H1 (cell line): ENCODE data around the gene NDUFS4. TPM values are rescaled to one million over a fixed set of nuclear protein-coding genes. Genes with fewer than 3 reads are reported as not detected.

Source experiments
- CBX8 ChIP-seq: fragments of 300-800, 300-1000 bp; sonication (generic); IDR thresholded peaks from 2 replicates; pipeline ENCODE4 v1.7.1; 2016; ENCODE audit warnings: low read depth, low read length, borderline replicate concordance
- polyA plus RNA-seq, 7 experiments: library from polyadenylated mRNA; depleted of rRNA in 3 of 7; stranded (reverse) in 5 of 7; unstranded in 2 of 7; fragments of >200 nt in 5 of 7; fragments of 200-250 nt in 2 of 7; gene quantifications; 1 replicate in 5 of 7; 2 replicates in 1 of 7; 4 replicates in 1 of 7; pipeline versions ENCODE4 v1.2.1 to v1.2.3, GENCODE V29; 2011 to 2013; ENCODE audit warnings: missing spikeins in 2 of 7, mixed read lengths in 2 of 7
- total RNA-seq: library from RNA; stranded (reverse); fragmentation: NEBNext Ultra II Directional; extraction: Animal tissue kit (Norgen Biotek cat#: 25700); gene quantifications from 2 replicates; pipeline ENCODE4 v1.2.1, GENCODE V29; 2021
- TF ChIP-seq, protein P1 (sequence below): fragments of 300-600 bp; sonication (generic); IDR thresholded peaks from 2 replicates; pipeline ENCODE4 v1.7.1; 2012; ENCODE audit warnings: low read length, moderate library complexity, mild to moderate bottlenecking, inconsistent platforms; ENCODE audit not compliant: insufficient replicate concordance

NDUFS4 gene
- total and polyA plus RNA-seq, 2 of the 8 experiments (the other 6 are each of a cell fraction or from before 2014, with no cell fraction given): 74.6 to 75.9 TPM

DNA sequence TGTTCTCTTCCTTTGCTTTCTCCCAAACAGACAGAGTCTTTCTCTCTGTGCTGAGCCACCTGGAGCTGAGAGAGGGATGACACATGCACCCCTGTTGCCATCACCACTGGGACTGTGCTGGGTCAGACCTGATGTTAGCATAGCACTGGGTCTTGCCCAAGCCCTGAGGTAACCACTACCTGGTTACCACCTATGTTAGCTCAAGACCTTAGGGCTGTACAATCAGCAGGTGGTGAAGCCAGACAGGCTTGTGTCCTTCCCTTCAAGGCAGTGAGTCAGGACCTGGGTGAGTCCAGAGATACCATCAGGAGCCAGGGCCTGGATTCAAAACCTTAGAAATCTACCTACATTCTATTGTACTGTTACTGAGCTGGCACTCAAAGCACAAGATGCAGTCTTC, 47.9 kb upstream of the NDUFS4 start (continued):
- TF ChIP-seq, protein P1, sequence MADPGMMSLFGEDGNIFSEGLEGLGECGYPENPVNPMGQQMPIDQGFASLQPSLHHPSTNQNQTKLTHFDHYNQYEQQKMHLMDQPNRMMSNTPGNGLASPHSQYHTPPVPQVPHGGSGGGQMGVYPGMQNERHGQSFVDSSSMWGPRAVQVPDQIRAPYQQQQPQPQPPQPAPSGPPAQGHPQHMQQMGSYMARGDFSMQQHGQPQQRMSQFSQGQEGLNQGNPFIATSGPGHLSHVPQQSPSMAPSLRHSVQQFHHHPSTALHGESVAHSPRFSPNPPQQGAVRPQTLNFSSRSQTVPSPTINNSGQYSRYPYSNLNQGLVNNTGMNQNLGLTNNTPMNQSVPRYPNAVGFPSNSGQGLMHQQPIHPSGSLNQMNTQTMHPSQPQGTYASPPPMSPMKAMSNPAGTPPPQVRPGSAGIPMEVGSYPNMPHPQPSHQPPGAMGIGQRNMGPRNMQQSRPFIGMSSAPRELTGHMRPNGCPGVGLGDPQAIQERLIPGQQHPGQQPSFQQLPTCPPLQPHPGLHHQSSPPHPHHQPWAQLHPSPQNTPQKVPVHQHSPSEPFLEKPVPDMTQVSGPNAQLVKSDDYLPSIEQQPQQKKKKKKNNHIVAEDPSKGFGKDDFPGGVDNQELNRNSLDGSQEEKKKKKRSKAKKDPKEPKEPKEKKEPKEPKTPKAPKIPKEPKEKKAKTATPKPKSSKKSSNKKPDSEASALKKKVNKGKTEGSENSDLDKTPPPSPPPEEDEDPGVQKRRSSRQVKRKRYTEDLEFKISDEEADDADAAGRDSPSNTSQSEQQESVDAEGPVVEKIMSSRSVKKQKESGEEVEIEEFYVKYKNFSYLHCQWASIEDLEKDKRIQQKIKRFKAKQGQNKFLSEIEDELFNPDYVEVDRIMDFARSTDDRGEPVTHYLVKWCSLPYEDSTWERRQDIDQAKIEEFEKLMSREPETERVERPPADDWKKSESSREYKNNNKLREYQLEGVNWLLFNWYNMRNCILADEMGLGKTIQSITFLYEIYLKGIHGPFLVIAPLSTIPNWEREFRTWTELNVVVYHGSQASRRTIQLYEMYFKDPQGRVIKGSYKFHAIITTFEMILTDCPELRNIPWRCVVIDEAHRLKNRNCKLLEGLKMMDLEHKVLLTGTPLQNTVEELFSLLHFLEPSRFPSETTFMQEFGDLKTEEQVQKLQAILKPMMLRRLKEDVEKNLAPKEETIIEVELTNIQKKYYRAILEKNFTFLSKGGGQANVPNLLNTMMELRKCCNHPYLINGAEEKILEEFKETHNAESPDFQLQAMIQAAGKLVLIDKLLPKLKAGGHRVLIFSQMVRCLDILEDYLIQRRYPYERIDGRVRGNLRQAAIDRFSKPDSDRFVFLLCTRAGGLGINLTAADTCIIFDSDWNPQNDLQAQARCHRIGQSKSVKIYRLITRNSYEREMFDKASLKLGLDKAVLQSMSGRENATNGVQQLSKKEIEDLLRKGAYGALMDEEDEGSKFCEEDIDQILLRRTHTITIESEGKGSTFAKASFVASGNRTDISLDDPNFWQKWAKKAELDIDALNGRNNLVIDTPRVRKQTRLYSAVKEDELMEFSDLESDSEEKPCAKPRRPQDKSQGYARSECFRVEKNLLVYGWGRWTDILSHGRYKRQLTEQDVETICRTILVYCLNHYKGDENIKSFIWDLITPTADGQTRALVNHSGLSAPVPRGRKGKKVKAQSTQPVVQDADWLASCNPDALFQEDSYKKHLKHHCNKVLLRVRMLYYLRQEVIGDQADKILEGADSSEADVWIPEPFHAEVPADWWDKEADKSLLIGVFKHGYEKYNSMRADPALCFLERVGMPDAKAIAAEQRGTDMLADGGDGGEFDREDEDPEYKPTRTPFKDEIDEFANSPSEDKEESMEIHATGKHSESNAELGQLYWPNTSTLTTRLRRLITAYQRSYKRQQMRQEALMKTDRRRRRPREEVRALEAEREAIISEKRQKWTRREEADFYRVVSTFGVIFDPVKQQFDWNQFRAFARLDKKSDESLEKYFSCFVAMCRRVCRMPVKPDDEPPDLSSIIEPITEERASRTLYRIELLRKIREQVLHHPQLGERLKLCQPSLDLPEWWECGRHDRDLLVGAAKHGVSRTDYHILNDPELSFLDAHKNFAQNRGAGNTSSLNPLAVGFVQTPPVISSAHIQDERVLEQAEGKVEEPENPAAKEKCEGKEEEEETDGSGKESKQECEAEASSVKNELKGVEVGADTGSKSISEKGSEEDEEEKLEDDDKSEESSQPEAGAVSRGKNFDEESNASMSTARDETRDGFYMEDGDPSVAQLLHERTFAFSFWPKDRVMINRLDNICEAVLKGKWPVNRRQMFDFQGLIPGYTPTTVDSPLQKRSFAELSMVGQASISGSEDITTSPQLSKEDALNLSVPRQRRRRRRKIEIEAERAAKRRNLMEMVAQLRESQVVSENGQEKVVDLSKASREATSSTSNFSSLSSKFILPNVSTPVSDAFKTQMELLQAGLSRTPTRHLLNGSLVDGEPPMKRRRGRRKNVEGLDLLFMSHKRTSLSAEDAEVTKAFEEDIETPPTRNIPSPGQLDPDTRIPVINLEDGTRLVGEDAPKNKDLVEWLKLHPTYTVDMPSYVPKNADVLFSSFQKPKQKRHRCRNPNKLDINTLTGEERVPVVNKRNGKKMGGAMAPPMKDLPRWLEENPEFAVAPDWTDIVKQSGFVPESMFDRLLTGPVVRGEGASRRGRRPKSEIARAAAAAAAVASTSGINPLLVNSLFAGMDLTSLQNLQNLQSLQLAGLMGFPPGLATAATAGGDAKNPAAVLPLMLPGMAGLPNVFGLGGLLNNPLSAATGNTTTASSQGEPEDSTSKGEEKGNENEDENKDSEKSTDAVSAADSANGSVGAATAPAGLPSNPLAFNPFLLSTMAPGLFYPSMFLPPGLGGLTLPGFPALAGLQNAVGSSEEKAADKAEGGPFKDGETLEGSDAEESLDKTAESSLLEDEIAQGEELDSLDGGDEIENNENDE: no peak
- TF ChIP-seq CBX8: no peak
